8988T (cell line): Measurements from ENCODE around the gene ATF6B.
"Not testable (repeated sequence)": the region's sequence is repeated elsewhere in the genome, so short reads cannot be mapped to it uniquely, and the experiment has no call there.

Source experiments
- DNase-seq: peaks from one replicate; pipeline ENCODE4 v3.0.0; 2011

The ATF6B gene

DNA sequence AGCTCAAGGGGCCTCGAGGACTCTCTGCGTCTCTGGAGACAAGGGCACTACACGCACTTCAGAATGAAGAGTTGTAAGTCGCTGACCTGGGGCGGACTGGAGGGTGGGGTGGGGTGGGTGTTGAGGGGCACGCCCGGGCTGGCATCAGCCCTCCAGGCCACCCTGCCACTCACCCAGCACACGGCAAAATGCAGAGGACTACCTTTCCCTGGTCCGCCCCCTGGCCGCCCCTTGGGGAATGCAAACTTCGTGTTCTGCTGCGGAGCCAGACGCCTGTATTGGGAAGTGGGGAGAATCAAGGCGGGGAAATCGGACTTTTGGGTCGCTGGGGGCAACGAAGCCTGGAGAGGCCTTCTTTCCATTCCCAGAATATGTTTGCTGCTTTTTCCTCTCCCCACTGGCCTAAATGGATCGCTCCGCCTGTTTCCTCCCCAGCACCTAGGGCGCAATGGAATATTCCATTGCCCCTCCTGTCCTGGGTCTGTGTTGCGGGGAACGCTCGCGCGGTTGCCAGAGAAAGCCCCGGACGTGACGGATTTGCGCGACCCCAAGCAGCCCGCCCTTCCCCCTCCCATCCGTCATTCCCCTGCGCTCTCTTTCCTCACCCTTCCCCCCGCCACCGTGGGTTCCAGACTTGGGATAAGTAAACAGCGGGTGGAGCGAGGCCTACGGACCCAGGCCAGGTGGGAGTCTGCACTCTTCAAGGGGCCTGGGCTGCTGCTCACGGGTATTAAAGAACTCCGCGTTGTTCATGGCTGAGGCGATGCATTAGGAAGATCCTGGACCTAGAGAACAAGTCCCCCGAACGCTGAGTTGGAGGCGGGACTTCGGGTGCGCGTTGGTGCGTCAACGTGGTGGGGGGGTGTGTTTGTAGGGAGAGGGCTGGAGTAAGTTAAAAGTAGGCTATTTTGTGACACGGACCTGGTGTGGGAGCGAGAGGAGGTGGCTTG, 25.8 kb upstream of the ATF6B start, which contains the start of gene PPT2:
Gene PPT2 (plus strand): TSS at position 578 of the 950 bp plus-strand sequence. CDS start 454 bp downstream, outside the sequence.
- DNase-seq: peak; percentile 89

DNA sequence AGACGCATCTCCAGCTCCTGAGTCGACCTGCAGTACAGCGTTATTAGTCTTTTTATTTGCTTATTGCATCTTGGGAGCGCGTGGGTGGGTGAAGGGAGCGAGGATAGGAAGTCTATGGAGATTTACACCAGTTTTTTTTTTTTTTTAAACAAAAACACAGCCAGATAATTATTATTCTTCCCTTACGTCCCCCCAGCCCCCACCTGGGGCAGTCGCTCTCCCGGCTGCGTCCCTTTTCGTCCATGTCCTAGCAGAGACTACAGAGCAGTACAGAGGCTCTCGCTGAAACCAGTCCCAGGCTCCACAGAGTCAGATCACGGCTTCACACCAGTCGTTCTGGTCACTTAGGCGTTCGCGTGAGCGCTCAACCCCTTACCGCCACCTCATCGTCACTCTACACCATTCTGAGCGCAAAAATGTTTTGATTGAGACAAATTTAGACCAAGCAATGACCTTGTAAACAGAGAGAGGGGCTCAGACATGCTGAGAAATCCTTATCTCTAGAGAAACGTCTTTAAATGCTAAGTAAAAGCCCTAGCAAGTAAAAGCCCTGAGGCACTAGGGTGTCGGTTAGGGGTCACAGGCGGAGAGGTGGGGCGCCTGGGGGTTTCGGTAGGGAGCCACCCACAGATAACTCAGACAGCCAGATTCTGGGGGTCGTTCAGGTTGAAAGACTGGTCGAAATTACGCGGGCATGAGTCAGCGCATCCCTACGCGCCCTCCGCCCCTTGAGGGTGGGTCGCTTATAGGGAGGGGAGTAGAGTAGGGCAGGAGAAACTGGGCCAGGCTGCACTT, 24.9 kb upstream of the ATF6B start:
- DNase-seq: no peak

DNA sequence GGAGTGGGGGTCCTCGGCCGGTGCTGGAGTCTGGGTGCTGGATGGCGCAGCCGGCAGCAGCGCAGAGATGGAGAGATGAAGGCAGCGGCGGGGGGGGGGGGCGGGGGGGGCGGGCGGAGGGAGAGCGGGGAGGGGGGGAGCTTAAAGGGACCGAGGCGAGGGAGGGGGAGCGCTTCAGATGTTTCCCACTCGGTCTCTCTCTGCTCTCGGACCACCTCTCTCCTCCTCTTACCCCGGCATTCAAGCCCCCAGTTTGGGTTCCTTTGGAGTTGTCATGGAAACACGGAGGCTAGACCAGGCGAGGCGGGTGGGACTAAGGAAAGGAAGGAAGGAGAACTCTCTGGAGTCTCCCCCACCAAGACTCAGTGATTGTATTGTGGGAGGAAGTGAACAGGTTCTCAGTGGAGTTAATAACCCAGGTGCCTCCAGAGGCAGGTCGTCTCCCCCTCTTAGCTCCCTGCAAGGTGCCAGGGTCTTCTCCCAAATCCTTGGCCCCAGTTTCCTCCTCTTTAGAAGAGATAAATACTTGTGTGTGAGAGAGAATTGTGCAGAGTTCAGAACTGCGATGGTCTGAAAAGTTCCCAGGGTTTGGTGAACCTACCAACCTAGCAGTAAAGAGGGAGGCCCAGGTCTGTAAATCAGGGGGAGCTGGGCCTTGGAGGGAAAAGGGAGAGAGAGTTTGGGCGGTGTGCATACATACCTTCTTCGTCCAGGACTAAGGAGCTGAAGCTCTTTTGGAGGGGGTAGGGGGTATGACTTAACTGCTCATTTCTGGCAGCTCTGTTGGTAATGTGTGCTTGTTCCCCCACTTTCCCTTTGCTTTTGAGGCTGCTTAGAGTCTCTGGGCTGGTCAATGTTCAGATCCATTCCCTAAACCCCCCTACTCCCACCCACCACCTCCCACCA, 24.1 kb upstream of the ATF6B start, which contains the start of gene PRRT1:
Gene PRRT1 (minus strand): TSS at position 77 of the 906 bp plus-strand sequence. CDS start 112 bp downstream, outside the sequence.
- DNase-seq: no peak

DNA sequence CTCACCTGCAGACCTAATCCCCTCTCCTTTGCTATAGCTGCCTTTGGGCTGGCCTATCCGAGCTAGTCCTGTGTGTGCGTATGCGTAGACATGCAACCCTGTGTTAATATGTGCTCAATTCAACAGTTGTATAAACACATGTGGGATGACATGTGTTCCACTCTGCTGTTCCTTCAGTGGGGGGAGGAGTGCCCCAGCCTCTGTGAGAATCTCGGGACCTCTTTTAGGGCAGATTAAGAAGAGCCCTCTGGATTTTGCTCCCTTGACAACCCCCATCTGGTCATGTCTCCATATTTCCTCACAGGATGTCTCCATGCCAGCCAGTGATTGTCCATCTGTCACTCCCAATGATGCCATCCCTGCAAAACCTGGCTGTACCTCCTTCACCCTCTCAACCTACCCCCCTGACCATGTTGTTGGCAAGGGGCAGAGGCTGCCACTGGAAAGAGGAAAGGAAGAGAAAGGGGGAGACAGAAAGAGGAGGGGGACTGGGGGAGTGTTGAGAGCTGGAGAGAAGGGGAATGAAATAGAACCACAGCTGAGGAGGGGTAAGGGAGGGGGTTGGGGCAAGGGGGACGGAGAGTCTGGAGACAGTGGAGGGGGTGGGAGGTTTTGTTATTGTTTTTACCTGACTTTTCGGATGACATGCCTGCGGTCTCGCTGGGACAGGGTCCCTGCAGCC, 23.3 kb upstream of the ATF6B start:
- no peak for DNase-seq

DNA sequence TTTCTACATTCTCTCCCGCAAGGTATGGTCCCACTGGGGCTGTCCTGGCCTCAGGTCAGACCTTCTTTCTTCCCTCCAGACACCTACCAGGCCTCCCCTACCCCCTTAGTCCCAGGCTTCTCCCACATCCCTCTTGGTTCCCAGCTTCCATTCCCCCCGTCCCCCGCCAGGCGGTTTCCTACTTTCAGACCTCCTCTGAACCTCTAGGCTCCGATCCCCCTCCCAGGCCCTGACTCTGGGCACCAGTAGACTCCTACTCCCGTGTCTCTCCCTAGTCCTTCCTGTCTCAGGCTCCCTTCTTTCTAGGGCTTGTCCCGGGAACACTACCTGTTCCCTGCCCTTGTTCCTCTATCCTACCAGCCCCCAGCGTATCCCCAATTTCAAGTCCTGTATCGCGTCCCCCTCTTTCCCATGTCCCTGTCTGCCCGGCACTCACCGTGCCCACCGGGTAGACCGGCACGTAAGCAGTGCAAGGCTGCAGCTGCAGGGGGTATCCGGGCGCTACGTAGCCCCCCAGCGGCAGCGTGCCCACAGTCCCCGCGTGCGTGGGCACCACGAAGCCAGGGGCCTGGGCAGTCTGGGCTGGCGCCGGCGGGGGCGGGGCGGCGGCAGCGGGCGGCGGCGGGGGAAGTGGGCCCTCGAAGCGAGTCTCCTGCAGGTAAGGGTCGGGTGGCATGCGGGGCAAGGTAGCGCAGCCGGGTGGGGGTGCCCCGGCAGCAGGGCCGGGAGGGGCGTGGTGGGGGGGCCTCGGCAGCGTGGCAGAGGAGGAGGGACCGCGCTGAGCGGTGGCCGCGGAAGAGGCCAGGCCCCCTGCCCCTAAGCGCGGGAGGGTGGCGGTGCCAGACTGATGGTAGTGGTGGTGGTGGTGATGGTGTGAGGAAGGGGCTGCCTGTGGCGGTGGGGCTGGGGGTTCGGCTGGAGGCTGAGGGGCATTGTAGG, 22.2 kb upstream of the ATF6B start:
- no peak for DNase-seq

DNA sequence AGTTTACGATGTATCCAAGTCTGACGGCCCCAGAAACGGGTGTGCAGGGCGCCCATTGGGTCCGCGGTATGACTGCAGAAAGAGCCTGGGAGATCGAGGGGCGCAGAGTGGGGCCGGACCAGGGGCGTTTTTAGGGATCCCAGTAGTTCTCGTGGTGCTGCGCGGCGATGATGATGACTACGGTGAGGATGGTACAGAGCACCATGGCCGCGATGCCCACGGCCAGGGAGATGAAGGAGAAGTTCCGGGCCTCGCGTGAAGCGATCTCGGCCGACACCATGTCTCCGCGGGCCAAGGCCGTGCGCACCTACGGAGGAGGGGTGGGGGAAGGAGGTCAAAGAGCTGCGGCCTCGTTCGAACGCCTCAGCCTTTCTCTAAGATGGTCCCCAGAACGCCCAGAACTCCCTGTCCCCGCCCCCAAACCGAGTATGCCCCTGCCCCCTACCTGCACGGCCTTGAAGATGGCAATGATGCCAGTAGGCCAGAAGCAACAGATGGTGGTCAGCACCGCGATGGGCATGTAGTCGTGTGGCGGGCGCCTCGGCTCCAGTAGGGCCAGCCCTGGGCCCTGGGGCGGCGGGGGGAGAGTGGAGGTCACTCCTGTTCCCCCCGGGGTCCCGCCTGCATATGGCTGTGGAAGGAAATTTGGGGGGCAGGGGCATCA, 21.2 kb upstream of the ATF6B start:
- DNase-seq: no peak

DNA sequence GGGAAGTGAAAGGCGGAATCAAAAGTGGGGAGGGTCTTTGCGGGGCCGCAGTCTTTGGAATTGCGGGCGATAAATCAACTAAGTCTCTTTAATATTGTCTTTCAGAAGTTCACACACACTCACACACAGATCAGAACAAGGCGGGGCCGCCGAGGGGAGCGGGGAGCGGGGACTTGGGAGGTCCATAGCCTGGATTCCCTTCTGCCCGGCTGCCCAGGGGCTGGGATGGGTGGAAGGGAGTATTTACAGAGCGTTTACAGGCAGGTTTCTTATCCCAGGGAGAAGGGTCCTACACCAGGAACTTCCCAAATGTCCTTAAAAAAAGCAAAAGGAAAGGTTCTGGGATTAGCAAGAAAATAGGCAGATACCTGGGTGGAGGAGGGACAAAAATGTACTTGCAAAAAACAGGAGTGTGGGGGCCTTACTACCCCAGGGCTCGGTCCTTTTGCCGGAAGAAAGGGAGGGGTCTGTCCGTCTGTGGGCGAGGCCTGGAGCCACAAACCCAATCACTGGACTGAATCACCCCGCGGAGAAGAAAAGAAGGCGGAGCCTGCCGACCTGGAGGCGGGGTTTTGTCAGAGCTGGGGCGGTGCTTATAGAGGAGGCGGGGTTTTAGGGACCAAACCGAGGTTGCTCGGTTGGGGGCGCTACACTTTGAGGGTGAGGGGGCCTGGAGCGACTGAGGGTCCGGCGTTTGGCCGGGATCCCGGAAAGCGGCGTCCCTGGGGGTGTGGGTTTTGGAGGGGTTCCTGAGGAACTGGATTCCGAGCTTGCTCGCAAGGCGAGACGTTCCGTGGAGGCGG, 20.4 kb upstream of the ATF6B start:
- no peak for DNase-seq

DNA sequence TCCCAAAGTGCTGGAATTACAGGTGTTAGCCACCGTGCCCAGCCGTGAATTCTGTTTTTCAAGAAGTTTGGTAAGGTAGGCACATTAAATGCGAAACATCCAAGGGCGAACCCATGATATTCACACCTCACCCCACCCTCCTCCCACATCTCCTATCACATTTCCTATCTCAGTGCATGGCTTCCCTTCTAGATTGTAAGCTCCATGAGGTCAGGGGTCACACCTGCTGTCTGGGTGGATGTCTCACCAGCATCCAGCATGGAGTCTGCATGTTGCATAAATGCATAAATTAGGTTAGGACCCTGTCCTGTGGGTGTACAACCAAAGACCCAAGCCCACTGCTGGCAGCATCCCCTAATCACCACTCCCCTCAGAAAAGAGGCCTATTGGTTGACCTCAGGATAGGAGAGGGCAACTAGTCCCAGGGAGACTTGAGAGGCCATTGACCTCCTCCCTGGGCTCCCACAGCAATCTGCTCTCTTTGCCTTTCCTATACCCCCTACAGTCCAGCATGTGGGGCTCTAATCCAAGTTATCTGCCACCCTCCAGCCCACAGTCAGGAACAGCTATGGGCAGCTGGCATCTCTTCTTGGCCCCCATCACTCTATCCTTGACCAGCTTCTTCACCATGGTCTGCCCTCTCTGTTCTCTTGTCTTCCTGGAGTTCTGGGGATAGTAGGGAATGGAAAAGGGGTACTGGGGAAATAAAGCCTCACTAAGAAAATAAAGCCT, 19.5 kb upstream of the ATF6B start:
- no peak for DNase-seq

DNA sequence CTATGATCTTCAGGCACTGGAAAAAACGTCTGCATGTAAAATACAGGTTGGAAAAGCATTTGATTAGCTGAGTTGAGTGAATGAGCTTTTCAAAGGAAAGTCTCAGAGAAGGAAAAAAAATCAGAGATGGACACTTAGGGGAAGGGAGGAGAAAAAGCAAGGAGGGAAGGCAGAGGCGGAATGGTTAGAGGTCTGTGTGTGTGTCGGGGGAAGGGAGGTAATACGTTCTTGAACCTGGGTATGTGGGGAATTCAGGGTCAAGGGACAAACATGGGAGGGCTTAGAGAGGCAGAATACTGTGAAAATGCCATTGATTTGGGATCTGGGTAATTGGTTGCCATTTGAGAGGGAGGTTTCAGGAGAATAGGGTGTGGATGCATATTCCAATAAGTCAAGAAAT, 18.6 kb upstream of the ATF6B start:
- no peak for DNase-seq

DNA sequence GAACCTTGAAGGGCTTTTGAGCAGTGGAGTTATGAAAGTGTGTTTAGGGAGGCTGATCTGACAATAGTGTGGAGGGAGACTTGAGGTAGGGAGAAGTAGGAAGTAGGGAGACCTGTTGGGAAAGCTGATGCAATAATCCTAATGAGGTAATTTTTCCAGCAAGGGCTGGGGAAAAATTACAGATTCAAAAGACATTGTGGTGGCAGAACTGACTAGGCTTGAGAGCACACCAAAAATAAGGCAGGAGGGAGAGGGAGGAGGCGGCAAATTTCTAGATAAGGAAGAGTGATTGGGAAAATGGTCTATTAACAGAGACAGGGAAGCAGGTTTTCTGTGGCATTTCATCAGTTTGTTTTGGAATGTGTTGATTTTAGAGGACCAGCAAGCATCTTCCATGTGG, 18.2 kb upstream of the ATF6B start:
- DNase-seq: no peak

DNA sequence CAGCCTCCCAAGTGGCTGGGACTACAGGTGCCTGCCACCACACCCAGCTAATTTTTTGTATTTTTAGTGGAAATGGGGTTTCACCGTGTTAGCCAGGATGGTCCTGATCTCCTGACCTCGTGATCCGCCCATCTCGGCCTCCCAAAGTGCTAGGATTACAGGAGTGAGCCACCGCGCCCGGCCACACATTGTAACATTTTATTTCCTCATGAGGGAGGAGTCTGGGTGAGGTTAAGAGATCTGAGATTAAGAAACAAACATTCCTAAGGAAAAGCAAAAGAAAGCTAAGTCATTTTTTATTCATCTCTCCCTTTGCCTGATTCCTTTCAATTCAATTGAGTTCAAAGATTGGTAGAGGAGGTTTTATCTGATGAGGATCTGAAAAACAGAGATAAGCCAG, 16.2 kb upstream of the ATF6B start:
- DNase-seq: not testable (repeated sequence)

DNA sequence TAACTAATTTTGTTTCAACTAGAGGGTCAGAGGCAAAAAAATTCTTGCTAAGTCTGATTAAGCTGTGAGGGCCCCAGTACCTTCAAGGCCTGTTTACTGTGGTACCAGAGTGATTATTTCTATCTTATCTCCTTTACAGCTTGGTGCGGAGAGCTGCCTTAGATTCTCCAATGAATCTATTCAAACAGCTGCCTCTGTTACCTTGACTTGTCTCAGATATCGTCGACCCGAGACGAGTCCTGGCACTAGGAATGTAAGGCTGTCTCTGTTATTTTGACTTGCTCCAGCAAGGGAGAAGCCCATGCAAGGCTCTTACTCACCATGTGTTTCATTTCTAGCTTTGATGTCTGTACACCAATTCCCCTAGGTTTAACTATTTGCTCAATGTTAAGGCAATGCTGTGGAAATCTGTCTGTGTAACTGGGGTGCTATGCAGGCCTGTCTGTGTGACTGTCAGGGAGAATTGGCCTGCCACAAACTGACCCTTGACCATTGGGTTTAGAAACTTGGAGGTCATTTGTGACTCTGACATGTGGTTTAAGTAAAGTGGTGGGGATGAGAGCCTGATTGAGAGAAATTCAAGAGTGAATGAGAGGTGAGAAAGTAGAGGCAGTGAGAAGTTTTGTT, 12.5 kb upstream of the ATF6B start:
- DNase-seq: no peak

DNA sequence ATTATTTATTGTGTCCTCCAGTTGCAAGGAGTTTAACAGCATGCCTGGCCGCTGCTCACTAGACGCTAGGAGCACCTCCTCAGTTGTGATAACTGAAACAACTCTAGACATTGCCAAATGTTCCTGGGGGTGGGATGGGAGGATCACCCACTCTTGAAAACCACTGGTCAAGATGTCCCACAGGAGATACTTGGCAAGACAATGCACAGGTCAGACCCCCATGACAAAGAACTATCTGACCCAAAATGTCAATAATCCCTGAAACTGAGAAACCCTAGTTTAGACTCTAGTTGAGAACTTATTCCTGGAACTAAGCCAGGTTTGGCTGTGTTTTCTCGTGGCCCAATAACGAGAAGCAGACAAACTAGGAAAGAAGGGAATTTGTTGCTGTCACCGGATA, 11.5 kb upstream of the ATF6B start:
- no peak for DNase-seq

DNA sequence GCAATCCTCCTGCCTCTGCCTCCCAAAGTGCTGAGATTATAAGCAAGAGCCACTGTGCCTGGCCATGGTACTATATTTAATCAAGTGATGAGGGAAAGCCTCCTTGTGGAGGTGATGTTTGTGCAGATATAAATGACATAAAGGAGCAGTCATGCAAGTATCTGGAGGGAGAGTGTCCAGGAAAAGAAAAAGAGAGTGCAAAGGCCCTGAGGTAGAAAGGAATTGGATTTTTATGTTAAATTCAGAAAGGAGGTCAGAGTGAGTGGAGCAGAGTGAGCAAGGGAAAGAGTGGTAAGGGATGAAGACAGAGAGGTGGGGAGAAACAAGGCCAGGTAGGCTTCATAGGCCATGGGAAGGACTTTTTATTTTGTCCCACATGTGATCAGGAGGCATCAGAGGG, 9.4 kb upstream of the ATF6B start:
- no peak for DNase-seq

DNA sequence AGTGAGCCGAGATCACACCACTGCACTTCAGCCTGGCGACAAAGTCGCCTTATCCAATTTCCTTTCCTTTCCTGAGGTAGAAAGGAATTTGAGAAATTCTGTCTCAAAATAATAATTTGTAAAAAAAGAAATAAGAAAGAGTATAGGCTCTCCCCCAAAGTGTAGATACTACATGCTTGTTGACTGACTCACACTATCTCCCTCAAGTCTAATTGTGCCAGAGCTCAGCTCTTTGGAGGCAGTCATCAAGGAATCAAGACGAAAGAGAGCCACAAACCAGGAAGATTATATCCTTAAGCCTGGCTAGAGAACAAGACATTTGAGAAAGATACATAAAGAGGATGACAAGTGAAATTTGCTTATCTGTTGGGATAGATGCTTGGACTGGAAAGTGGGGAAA, 5.7 kb upstream of the ATF6B start:
- no peak for DNase-seq

DNA sequence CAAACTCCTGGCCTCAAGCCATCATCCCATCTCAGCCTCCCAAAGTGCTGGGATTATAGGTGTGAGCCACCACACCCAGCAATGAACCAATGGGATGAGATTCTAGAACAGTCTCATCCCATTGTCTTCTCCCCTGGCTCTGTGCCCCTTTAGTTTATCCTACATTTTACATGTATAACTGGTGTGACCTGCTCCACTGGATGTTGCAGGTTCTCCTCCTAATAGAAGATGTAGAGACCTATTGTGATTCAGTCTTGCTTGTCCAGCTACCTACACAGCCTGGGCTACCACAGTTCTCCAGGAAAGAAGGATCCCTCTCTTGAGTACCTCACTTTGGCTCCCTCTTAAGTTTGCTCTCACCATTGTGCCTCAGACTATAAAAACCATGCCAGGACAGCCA, 4.1 kb upstream of the ATF6B start:
- no peak for DNase-seq

DNA sequence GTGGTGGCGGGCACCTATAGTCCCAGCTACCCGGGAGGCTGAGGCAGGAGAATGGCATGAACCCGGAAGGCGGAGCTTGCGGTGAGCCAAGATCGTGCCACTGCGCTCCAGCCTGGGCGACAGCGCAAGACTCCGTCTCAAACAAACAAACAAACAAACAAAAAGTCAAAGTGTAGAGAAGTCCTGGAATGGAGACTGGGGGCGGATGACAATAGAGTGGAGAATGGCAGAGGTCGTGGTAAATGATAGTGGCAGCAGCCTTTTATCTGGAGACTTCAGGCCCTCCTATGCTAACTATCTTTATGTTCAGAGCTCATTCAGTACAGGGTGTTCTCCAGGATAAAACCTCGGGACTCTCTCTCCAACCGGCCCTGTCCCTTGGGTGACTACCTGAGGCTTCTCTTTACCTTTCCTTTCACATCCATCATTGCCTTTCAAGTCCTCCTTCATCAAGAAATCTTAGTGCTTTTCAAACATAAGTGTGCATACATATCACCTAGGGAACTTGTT, 3.4 kb upstream of the ATF6B start:
- no peak for DNase-seq
